ENCODE measurements around the gene YEATS2.
"Not testable (repeated sequence)": the region's sequence is repeated elsewhere in the genome, so short reads cannot be mapped to it uniquely, and the experiment has no call there.

Gene YEATS2

DNA sequence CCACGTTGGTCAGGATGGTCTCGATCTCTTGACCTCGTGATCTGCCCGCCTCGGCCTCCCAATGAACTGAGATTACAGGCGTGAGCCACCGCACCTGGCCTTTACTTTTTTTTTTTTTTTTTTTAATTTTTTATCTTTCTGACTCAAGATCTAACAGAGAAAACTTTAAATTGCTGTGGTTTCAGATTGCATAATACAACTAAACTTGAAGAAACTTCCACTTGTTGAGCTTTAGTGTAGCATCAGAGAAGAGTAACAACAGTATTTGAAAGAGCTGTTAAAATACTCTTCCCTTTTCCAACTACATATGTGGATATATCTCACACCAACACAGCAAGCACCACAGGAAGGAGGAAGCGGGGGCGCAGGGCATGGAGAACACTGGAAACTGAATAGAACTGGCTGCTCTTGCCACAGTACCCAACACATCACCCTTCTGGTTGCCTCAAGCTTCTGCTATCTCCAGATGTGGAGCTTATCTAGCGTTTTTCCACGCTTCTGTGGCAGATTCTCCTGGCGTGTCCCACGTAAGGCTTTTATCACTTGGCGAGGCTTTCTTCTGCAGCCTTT, 82.4 kb downstream of the YEATS2 start:
- DNase-seq, result no peak

DNA sequence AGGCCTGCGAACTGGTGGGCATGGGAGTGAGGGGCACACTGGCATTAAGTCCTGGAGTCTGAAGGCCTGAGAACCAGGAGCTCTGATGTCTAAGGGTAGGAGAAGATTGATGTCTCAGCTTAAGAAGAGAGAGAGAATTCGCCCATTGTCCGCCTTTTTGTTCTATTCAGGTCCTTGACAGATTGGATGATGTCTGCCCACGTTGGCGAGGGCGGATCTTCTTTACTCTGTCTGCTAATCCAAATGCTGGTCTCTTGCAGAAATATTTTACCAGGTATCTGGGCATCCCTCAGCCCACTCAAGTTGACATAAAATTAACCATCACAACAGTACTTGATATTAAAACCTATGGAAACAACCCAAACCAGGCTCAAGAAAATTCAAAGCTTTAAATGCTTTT, 83.6 kb downstream of the YEATS2 start:
- DNase-seq, result no peak

DNA sequence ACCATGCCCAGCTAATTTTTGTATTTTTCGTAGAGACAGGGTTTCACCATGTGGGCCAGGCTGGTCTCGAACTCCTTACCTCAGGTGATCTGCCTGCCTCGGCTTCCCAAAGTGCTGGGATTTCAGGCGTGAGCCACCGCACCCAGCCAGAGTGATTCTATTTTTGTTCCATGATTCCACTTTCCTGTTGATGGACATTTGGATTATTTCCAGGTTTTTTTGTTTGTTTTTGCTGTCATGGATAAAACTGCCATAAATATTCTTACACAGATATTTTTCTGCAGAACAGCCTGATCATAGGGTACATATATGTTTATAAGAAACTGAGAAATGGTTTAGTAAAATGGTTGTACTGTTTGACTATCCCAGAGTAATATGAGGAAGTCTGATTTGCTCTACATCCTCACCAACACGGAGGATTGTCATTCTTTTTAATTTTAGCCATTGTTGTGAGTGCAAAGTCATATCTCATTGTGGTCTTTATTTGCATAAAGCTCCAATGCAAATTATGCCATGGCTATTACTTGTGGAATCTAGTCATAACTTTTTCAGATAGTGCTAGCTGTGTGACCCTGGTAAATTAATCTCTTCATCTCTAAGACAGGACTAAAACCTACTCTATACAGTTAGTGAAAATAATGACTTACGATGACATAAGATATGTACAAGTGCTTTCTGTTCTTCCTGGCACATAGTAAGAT, 85.1 kb downstream of the YEATS2 start:
- DNase-seq, result no peak

DNA sequence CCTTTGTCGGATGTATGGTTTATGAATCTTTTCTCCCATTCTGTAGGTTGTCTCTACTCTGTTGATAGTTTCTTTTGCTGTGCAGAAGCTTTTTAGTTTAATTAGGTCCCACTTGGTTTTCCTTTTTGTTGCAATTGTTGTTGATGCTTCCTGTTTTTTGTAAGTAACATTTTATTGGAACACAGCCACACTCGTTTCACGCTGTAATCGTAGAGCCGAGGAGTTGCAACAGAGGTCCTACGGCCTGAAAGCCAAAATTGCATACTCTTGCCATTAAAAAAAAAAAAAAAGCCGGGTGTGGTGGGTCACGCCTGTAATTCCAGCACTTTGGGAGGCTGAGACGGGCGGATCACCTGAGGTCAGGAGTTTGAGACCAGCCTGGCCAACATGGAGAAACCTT, 86.9 kb downstream of the YEATS2 start:
- DNase-seq, result not testable (repeated sequence)

DNA sequence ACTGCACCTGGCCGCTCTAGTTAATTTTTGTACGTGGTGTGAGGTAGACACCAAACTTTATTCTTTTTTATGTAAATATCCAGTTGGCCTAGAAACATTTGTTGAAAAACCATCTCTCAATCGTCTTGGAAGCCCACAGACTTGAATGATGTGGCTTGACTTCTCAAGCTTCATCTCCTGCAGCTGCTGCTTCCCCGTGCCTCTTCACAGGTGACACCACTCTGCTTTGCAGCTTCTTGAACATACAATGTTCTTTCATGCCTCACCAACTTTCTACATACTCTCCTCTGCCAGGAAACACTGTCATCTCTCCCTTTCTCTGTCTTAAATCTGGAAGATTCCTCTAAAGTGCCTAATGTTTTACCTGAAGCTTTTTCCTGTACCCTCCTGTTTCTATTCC, 92.2 kb downstream of the YEATS2 start:
- DNase-seq, result no peak

DNA sequence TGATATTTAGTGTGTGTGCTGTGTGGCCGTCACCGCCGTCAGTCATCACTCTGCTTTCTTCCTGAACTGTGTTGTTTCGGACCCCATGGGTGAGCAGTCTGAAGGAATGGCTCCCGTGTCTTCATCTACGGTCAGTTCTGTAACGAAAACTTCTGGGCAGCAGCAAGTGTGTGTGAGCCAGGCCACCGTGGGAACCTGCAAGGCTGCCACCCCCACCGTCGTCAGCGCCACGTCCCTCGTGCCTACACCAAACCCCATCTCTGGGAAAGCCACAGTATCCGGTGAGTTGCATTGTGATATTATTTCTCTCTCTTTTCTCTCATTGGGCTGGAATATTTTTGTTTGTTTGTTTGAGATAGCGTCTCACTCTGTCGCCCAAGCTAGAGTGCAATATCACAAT, 93.1 kb downstream of the YEATS2 start:
- DNase-seq, result no peak

DNA sequence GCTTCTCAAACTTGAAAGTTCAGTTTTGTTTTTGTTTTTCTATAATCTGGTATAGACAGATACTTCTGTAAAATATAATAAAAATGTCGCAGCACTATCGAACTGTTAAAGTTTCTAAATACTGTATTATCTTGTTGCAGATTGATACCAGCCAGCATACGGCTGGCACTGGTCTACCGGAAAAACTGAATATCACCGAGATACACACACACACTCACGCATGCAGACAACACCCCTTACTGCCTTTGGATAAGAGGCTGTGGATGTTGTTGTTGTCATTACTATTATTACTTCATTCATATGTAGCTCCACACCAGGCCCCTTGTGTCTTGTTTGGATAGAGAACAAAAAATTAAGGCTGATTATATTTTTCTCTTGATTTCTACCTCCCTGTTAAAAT, 95.4 kb downstream of the YEATS2 start:
- no peak for DNase-seq

DNA sequence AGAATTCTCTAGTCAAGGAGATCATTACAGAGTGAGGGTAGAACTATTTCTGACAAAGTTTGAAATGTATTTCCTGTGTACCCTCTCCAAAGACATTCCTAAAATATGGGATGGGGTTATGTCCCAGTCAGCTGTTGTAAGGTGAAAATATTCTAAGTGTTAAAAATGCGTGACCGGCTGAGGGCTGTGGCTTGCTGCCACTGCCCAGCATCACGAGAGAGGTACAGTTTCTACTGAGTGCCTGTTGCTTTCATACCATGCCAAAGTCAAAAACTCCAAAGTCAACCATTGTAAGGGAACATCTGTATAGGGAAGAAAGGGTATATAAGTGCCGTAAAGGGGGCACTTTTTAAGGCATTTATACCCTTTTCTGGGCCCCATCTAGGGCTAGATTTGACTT, 96.9 kb downstream of the YEATS2 start:
- no peak for DNase-seq

DNA sequence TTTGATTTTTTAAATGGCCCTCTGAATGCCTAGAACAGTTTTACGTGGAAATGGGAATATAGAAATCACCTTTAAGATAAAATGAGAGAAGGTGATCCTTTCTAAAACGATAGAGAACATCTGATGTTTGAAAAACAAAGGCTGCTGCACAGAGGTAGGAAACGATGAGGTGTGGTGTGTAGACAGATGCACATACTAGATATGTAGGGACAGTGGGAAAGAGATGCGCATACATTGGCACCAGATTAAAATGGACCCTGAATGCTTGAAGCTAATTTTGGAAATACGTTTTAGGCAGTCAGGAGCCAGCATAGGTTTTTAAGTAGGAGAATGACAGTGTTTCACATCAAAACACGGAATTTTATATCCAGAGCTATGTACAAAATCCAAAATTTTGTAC, 98.8 kb downstream of the YEATS2 start:
- no peak for DNase-seq

DNA sequence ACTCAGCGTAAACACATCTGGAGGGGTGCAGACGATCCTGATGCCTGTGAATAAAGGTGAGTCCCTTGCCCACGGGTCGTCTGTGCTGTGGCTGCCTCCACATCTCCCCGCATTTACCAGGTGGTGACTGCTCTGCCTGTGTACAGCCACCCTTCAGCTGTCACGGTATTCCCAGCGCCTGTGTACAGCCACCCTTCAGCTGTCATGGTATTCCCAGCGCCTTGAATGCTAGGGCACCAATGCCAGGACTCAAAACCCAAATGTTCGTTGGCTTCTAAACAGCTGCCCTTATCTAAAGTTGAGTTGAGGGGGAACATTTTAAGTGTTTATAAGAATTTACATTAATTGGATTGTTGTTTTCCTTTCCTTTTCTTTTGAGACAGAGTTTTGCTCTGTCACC, 100.4 kb downstream of the YEATS2 start:
- no peak for DNase-seq

DNA sequence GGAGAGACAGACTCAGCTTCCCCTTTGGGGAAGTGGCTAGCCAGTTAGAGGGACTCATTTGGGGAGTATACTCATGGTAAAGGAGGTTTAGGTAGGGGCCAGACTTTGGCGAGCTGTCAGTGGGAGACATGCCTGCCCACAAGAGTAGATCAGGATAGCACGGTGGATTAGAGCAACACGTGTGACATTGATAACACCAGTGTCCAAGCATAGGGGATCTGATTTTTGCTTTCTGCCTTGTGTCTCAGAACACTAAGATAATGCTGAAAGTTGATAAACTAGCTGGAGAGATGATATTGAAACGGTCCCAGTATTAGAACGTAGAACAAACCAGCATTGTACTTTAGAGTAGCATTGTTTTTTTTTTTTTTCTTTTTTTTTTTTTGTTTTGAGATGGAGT, 101.9 kb downstream of the YEATS2 start:
- no peak for DNase-seq

DNA sequence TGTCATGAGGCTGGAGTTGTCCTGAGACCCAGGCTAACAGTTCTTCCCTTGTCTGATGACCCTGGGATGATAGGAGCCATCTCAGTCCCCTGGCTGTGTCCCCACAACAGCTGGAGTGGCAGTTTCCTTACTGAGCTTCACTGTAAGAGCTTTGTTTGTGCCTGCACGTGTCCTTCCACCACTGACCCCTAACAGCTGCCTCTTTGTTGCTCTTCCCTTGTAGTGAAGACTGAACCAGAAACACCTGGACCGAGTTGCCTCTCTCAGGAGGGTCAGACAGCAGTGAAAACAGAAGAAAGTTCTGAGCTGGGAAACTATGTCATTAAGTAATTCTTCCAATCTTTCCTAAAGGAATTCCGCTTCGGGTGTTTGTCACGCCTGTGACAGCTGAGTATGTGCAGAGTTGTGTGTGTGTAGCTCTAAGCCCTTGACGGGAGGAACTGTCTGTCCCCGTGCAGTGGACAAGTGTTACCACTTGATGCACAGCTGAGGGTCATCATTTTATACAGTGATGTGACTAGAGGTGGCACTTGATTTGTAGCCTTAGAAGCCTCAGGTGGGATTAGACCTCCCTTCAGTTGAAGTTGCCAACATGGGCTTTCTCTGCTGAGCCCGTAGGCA, 102.8 kb downstream of the YEATS2 start:
- no peak for DNase-seq

DNA sequence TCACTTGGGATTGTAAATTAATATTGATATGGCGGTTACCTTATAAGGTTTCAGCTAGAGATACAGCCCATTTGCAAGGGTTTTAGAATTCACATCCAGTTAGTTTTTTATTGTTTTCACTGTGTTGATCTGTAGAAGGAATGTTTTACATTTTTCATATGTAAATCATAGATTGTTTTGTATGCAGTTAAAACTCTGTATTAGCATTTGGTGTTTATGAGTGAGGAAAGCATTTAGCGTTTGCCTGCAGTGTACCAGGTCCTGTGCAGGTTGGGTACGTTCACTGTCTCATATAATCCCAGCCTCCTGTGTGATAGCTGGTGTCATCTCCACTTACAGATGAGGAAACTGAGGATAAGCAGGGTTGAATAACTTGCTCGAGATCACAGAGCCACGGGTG, 104.0 kb downstream of the YEATS2 start:
- DNase-seq, result no peak

DNA sequence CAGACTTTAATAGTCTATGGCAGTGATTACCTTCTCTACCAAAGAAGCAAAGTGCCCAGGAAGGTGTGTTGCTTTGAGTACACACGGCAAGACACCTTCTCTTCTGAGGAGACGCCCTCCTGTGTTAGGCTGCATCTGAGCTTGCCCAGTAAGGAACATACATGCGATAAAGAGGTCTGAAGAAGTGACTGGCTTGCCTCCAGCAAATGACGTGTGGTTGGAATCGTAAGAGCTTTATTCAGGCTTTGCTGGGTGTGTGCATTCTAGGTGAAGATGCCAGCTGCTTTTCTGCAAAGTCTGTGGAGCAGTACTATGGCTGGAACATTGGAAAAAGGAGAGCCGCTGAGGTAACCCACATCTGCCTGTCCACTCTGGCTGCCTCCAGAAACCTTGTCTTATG, 105.4 kb downstream of the YEATS2 start:
- DNase-seq, result no peak

DNA sequence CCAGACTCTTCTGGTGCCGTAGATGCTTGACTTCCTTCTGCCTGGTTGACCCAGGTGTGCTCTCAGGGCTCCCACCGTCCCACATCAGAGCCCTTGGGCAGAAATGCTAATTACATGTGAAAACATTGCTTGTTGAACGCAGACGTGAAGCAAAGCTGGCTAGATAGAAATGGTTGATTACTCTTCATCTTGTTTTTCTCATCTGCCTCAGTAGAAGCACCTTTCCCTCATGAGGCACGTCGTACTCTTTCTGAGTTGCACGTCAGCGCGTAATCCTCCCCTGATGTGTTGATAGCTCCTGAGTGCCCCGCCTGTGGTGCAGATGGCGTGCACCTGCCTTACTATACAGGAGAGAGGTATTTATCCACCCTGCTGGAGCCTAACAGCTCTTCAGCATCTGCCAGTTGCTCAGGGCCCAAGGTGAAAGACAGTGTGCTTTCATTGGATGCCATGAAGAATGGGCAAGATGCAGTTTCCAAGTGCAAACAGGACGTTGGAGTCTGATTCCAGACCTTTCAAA, 109.7 kb downstream of the YEATS2 start:
- no peak for DNase-seq

DNA sequence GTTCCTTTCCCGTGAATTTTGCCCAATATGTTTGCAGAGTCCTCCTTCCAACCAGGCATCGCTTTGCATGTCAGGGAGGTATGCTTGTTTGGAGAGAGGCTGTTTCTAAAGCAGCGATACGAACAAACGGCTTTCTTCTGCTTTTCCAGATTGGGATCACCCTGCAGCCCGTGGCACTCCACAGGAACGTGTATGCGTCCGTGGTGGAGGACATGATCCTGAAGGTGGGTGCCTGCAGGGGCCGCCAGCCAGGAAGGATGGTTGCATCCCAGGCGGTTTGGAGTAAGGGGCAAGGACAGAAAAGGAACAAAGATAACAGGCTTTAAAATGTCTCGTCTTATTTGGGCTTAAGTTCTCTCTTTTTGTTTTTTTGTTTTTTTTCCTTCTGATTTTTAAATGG, 110.3 kb downstream of the YEATS2 start:
- DNase-seq, result no peak

DNA sequence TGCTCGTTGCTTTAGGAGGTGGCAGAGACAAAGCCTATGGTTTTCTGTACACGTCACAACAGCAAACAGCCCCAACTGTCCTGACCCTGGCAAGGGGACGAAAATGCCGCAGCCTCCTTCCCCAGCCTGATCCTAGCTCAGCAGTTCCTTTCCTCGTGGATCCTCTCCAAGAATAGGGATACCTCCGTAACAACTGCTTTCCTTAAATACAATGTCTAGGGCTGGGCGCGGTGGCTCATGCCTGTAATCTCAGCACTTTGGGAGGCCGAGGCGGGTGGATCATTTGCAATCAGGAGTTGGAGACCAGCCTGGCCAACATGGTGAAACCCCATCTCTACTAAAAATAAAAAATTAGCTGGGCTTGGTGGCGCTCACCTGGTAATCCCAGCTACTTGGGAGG, 110.8 kb downstream of the YEATS2 start:
- DNase-seq, result no peak

DNA sequence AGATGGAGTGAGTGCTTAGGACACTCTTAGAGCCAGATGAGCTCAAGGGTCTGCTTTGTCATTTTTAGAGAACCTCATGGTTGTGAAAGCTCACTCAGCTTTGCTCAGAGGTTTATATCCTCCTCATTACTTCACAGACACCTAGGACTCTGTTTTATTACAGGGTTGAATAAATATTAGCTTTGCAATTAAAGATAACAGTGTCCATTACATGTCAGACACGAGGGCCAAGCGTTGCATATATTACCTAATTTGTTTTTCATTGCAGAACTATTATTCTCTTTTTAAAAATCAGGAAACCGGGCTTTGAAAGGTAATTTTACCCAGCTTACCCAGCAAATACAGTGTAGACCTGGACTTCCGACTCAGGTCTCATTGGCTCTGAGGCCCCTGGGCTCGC, 111.7 kb downstream of the YEATS2 start:
- no peak for DNase-seq

DNA sequence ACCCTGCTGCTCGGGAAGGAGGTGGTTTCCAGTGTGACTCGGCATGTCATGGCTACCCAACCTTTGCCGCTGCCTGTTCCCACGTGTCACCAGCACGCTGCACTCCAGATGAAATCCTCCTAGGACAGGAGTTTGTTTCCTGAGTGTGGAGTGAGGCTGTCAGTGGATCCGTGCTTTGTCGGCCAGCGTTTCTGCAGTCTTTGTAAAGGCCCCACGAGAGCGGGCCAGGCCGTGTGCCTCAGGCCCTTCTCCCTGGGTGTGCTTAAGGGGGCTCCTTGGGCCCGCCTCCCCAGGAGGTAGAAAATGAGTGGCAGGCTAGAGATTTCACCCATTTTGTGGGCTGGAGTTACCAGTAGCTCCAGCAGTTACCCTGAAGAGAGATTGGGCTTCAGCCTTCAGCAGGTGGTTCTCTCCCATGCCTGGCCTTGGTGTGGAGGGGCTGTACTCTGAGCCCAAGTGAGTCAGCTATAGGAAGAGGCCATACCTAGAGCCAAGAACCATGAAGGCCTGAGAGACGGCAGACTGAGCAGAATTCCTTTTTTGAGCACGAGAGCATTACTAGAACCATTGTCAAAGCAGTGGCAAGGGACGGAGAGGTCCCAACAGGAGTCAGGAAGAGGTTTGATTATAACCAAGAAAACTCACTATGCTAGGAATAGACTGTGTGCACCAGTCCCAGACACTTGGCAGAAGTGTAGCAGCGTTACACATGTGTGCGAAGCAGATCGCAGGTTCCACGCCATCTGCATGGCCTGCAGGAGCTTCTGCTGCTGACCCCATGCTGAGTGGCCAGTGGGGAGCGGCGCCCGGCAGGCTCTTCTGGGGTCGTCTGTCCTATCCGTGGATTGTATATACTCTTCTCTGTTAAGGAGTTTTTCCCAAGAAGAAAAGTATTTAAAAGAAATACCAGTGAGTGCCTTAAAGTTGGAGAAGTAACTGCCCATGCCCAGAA, 113.3 kb downstream of the YEATS2 start:
- no peak for DNase-seq

DNA sequence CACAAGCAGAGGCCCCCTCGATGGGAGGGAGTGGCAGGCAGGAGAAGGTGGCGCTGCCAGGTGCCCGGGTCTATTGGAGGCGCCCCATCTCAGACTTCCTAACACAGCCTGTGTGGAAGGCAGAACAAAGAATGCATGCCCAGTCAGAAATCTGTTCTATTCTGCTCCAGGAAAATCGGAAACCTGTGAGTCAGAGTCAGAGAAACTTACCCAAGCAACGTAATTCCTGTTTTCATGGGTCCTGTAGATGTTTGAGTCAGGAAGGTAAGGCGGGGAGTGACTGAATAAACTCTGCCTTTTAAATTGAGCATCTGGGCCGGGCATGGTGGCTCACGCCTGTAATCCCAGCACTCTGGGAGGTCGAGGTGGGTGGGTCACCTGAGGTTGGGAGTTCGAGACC, 114.0 kb downstream of the YEATS2 start:
- no peak for DNase-seq

DNA sequence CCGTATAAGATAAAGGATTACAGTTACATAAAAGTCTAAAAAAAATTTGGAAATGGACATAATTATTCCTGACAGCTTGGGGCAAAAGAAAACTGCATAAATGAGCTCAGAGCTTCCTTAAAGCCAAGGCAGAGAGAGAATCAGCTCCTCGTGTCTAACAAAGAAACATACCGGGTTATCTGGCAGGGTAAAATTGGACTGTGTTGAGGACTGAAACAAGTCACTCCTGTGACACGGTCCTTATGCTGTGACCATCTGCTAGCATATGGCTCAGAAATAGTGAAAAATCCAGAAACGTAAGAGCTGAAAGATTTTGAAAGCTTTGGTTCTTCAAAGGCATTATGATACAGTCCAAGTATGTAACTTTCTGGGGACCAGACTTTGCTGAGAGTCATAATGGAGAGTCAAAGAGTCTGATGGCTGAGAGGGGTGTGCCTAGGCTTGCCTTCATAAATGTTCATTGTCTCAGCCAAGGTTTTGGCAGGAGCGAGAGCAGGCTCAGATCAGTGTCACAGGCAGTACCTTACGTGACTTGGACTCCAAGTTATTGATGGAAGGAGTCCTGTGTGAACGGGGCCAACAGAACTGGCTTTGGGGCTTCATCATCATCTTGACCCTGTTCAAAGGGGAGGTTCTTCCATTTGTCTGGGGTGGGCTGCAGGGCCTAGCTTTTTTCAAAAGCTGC, 115.3 kb downstream of the YEATS2 start:
- DNase-seq, result no peak

DNA sequence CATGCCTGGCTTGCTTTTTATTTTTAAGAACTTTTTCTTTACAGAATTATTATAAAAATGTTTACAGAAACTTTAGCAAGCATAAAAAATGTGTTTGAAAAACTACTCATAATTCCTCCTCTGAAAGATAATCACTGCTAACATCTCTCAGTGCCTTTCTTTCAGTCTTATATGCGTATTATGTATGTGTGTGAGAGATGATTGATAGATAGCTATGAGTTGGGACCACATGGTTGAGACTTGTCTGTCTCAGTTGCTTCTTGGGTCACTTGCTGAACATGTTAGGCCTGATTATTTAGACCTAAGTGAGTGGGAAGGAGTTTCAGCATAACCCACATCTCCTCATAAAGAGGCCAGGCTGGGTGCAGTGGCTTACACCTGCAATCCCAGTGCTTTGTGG, 116.6 kb downstream of the YEATS2 start:
- DNase-seq, result no peak

DNA sequence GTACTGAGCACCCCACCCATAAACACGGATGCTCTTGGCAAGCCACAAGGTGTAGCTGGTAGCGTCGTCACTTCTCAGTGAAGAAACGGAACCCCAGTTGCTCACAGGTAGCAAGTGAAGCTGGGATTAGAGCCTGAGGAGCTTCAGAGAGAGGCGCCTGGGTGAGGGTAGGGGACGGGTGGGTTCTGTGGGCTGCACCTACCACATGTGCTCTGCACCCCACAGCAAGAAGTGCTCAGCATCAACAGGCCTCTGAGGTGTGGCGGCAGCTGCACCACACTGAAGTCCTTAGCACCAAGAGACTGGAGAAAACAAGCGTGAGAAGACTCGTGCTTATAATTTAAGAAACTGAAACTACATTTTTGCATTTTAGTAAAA, 118.0 kb downstream of the YEATS2 start:
- DNase-seq, result no peak

All from activated gamma-delta T cell treated with Interleukin-2 at 50 U/mL for 16 hours (primary cell).